OCI-LY1 (cell line): ENCODE data around the gene SV2A.

Experiments
- H2AFZ ChIP-seq: fragments of 200-600 bp; sonication (generic), shearing (Covaris generic); 2 replicates; pipeline ENCODE4 v1.6.0; 2014; ENCODE audit warnings: antibody characterized with exemption, mild to moderate bottlenecking, low read length
- H3F3A ChIP-seq: fragments of 200-600 bp; sonication (generic), shearing (Covaris generic); 2 replicates; pipeline ENCODE4 v1.6.0; 2014; ENCODE audit warnings: mild to moderate bottlenecking, antibody characterized with exemption, low read length, moderate library complexity; ENCODE audit not compliant: insufficient read depth
- H3K27ac ChIP-seq: fragments of 200-600 bp; sonication (generic); 2 replicates; pipeline ENCODE4 v1.5.1; 2014; ENCODE audit warnings: low read length, mixed run types, mild to moderate bottlenecking, low read depth; ENCODE audit not compliant: poor library complexity, severe bottlenecking
- H3K27me3 ChIP-seq: fragments of 200-600 bp; sonication (generic); 2 replicates; pipeline ENCODE4 v1.6.0; 2014; ENCODE audit warnings: antibody characterized with exemption, mild to moderate bottlenecking, low read length, moderate library complexity; ENCODE audit not compliant: insufficient read depth
- H3K36me3 ChIP-seq: fragments of 200-600 bp; sonication (generic); 2 replicates; pipeline ENCODE4 v1.6.1; 2014; ENCODE audit warnings: mild to moderate bottlenecking, antibody characterized with exemption, low read length, moderate library complexity, mixed read lengths; ENCODE audit not compliant: insufficient read depth
- H3K4me1 ChIP-seq: fragments of 200-600 bp; sonication (generic); 2 replicates; pipeline ENCODE4 v1.5.1; 2014; ENCODE audit warnings: mild to moderate bottlenecking, low read length, moderate library complexity; ENCODE audit not compliant: insufficient read depth, severe bottlenecking
- H3K4me2 ChIP-seq: fragments of 200-600 bp; sonication (generic), shearing (Covaris generic); 2 replicates; pipeline ENCODE4 v1.6.1; 2014; ENCODE audit warnings: low read length
- H3K4me3 ChIP-seq: fragments of 200-600 bp; sonication (generic); 2 replicates; pipeline ENCODE4 v1.5.1; 2014; ENCODE audit warnings: low read length, low read depth, mild to moderate bottlenecking, mixed read lengths; ENCODE audit not compliant: poor library complexity, severe bottlenecking
- H3K79me2 ChIP-seq: fragments of 200-600 bp; shearing (Covaris generic); 2 replicates; pipeline ENCODE4 v1.6.1; 2016; ENCODE audit warnings: mixed run types, low read length, mixed read lengths; ENCODE audit not compliant: insufficient read depth
- H3K9ac ChIP-seq: fragments of 200-600 bp; sonication (generic), shearing (Covaris generic); 2 replicates; pipeline ENCODE4 v1.6.1; 2014; ENCODE audit warnings: mild to moderate bottlenecking, low read length, mixed read lengths
- H3K9me2 ChIP-seq: fragments of 200-600 bp; sonication (generic), shearing (Covaris generic); 2 replicates; pipeline ENCODE4 v1.6.1; 2014; ENCODE audit warnings: low read depth, mild to moderate bottlenecking, low read length, mixed read lengths
- H3K9me3 ChIP-seq: fragments of 200-600 bp; shearing (Covaris generic); 2 replicates; pipeline ENCODE4 v1.6.1; 2014; ENCODE audit warnings: low read length, mixed read lengths
- H4K20me1 ChIP-seq: fragments of 200-600 bp; sonication (generic), shearing (Covaris generic); 2 replicates; pipeline ENCODE4 v1.6.0; 2016; ENCODE audit warnings: mild to moderate bottlenecking, low read length; ENCODE audit not compliant: insufficient read depth
- EZH2 ChIP-seq: fragments of 200-600 bp; sonication (generic), shearing (Covaris generic); IDR thresholded peaks from 2 replicates; pipeline ENCODE4 v1.8.0; 2017; ENCODE audit warnings: borderline replicate concordance, mixed run types, mild to moderate bottlenecking, antibody characterized with exemption, low read length, moderate library complexity, mixed read lengths
- TF ChIP-seq, protein P1 (sequence below): fragments of 200-600 bp; sonication (generic), shearing (Covaris generic); IDR thresholded peaks from 2 replicates; pipeline ENCODE4 v1.5.1; 2017; ENCODE audit warnings: mild to moderate bottlenecking, antibody characterized with exemption, low read length, moderate library complexity, mixed read lengths

SV2A gene

DNA sequence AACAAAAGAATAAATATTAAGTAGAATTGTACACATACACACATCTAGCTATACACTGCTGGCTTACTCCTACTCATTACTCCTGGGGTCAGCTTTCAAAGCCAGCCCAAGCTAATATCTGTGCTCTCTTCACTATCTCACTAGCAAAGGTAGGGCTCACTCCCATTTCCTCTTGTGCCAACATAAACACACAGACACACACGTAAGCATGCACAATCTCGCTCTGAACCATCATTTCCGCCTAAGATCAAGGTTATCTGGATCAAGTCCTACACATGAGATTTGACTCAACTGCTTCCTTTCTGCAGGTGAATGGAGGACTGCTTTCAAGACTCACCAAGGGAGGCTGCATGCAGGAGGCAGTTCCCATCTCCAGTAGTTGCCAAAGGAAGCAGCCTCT lies 47.8 kb upstream of the SV2A start:
- no peak overlapping the region for H2AFZ ChIP-seq
- TF ChIP-seq EZH2: no peak
- TF ChIP-seq, protein P1, sequence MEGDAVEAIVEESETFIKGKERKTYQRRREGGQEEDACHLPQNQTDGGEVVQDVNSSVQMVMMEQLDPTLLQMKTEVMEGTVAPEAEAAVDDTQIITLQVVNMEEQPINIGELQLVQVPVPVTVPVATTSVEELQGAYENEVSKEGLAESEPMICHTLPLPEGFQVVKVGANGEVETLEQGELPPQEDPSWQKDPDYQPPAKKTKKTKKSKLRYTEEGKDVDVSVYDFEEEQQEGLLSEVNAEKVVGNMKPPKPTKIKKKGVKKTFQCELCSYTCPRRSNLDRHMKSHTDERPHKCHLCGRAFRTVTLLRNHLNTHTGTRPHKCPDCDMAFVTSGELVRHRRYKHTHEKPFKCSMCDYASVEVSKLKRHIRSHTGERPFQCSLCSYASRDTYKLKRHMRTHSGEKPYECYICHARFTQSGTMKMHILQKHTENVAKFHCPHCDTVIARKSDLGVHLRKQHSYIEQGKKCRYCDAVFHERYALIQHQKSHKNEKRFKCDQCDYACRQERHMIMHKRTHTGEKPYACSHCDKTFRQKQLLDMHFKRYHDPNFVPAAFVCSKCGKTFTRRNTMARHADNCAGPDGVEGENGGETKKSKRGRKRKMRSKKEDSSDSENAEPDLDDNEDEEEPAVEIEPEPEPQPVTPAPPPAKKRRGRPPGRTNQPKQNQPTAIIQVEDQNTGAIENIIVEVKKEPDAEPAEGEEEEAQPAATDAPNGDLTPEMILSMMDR: no peak
- no peak overlapping the region for H3K27ac ChIP-seq
- H3K36me3 ChIP-seq: no peaks in the 10 kb centered on the region
- H3K79me2 ChIP-seq: no peaks in the 10 kb centered on the region
- no peak overlapping the region for H3K4me2 ChIP-seq
- no peak overlapping the region for H3K9ac ChIP-seq
- no peaks in the 10 kb centered on the region for H3K9me3 ChIP-seq
- no peaks in the 10 kb centered on the region for H3K4me1 ChIP-seq
- H4K20me1 ChIP-seq: no peaks in the 10 kb centered on the region
- no peak overlapping the region for H3K4me3 ChIP-seq
- H3K9me2 ChIP-seq: no peaks in the 10 kb centered on the region
- H3K27me3 ChIP-seq: no peaks in the 10 kb centered on the region
- no peaks in the 10 kb centered on the region for H3F3A ChIP-seq

DNA sequence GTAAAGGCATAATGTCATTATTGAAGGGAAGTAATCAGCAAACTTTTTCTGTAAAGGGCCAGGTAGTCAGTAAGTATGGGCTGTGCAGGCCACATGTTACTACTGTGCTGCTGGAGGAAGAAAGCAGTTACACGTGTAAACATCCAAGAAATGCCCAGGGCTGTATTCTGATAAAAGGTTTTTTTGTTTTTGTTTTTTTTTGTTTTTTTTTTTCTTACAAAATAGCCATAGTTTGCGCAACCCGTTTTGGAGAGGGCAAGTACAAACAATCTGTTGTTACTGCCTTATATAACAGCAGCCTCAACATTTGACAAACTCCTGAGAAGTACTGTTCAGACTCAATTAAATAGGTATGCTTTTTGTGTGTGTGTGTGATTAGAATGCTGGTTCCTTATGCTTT lies 45.7 kb upstream of the SV2A start:
- Histone ChIP-seq H3K27me3 (no peaks in the 10 kb centered on the region), H3K79me2 (no peaks in the 10 kb centered on the region), H3K4me1 (no peaks in the 10 kb centered on the region), H3K4me2 (no peak overlapping the region), H2AFZ (no peak overlapping the region), H3K27ac (no peak overlapping the region), H3K9ac (no peak overlapping the region), H3K9me2 (no peaks in the 10 kb centered on the region), H3K9me3 (no peaks in the 10 kb centered on the region), H3F3A (no peaks in the 10 kb centered on the region), H4K20me1 (no peaks in the 10 kb centered on the region), H3K36me3 (no peaks in the 10 kb centered on the region), H3K4me3 (no peak overlapping the region)
- TF ChIP-seq, protein P1: no peak
- no peak for TF ChIP-seq EZH2

DNA sequence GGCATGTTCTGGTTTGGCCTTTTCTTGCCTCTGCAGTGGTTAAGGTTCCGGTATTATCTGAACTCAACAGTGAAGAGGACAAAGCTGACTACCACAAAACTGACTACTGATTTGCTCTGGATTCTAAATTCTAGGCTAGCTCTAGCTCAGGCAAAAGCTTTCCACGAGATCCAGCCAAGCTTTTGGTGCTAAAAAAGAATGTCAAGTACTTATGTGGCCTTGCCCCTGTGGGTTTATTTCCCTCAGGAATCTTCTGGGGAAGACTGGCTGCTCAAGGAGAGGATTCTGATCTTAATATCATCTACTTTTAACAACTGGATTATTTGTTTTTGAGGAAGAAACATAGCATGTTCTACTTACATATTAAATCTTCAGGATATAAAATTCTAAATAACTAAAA lies 45.1 kb upstream of the SV2A start:
- Histone ChIP-seq H3K9me2 (no peaks in the 10 kb centered on the region), H3K27ac (no peak overlapping the region), H3K27me3 (no peaks in the 10 kb centered on the region), H3K9ac (no peak overlapping the region), H3K79me2 (no peaks in the 10 kb centered on the region), H3K9me3 (no peaks in the 10 kb centered on the region), H3K4me3 (no peak overlapping the region), H2AFZ (no peak overlapping the region), H3K4me2 (no peak overlapping the region), H3K36me3 (no peaks in the 10 kb centered on the region; the same call in 1 of the 2 replicates), H3K4me1 (no peaks in the 10 kb centered on the region), H3F3A (no peaks in the 10 kb centered on the region), H4K20me1 (no peaks in the 10 kb centered on the region)
- TF ChIP-seq, protein P1: no peak
- no peak for TF ChIP-seq EZH2
